GM21786 (cell line): Measurements from ENCODE around the gene ALG12.
"Not testable (repeated sequence)": the region's sequence is repeated elsewhere in the genome, so short reads cannot be mapped to it uniquely, and the experiment has no call there.

ENCODE experiments used
- ATAC-seq: cut with Tn5 transposase; IDR thresholded peaks from one replicate; pipeline ENCODE4 v1.9.1; 2021; ENCODE audit not compliant: unreplicated experiment

The ALG12 gene

GRCh38 chr22:49947296-49947622 is 29.0 kb upstream of the ALG12 start:
- no peak for ATAC-seq

GRCh38 chr22:49946612-49947295 is 28.5 kb upstream of the ALG12 start:
- ATAC-seq = no peak

GRCh38 chr22:49945042-49945794 is 27.0 kb upstream of the ALG12 start:
- not testable (repeated sequence) for ATAC-seq

GRCh38 chr22:49944399-49944891 is 26.2 kb upstream of the ALG12 start:
- ATAC-seq = no peak

GRCh38 chr22:49943771-49944398 is 25.6 kb upstream of the ALG12 start:
- no peak for ATAC-seq

GRCh38 chr22:49943405-49943765 is 25.1 kb upstream of the ALG12 start:
- ATAC-seq = no peak

GRCh38 chr22:49942565-49943404 is 24.5 kb upstream of the ALG12 start:
- no peak for ATAC-seq

- no peak for ATAC-seq
Measured at GRCh38 chr22:49941507-49942316, 23.5 kb upstream of the ALG12 start.

- no peak for ATAC-seq
Measured at GRCh38 chr22:49938565-49939136, 20.4 kb upstream of the ALG12 start.

GRCh38 chr22:49937758-49938564 is 19.7 kb upstream of the ALG12 start:
- ATAC-seq = no peak

GRCh38 chr22:49936973-49937757 is 18.9 kb upstream of the ALG12 start:
- no peak for ATAC-seq

GRCh38 chr22:49936018-49936972 is 18.1 kb upstream of the ALG12 start:
- peak; percentile 55 for ATAC-seq

GRCh38 chr22:49935561-49935960 is 17.3 kb upstream of the ALG12 start:
- no peak for ATAC-seq

- ATAC-seq = no peak
Measured at GRCh38 chr22:49934891-49935557, 16.8 kb upstream of the ALG12 start.

GRCh38 chr22:49934160-49934890 is 16.1 kb upstream of the ALG12 start:
- no peak for ATAC-seq
